Measurements from ENCODE around the gene INTS6.

The INTS6 gene

GRCh38 chr13:51457086-51457815 lies 4.4 kb upstream of the INTS6 start:
- Histone ChIP-seq H3K9ac (no peak overlapping the region), H3K4me1 (peaks cover 12 to 22% (median 15%) of the 10 kb centered on the region in 10 experiments), H4K20me1 (no peaks in the 10 kb centered on the region), H3K27me3 (no peaks in the 10 kb centered on the region), H3K9me3 (replicated peaks in 1 of 11) (peaks cover 12 to 31% (median 21%) of the 10 kb centered on the region in 11 experiments), H3K4me2 (no peak overlapping the region), H3K4me3 (no peak overlapping the region), H3K27ac (no peak overlapping the region), H3K36me3 (peaks cover 18 to 35% (median 23%) of the 10 kb centered on the region in 11 experiments)
- TF ChIP-seq Cebpa-rat (IDR thresholded peaks at IDR 0.05) = no peak

DNA sequence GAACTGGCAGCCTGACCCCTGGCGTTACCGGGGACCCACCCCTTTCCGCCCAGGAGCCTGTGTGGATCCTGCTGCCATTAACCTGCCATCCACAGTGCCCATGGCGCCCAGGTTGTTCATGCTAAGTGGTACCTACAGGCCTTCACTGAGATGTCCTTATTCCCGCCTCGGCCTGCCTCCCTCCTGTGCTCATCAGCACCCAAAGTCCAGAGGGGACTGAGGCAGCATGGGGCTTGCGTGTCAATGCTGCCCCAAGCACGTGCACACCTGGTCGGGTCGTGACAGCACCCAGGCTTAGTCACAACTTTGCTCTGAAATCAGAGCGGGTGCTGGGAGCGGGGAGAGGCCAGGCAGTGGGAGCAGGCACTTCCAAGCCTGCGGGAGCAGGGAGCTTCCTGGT lies 3.7 kb upstream of the INTS6 start:
- H3K4me2 ChIP-seq = no peak overlapping the region
- no peak overlapping the region for H3K27ac ChIP-seq
- H3K9me3 ChIP-seq (replicated peaks in 1 of 11) = peaks cover 12 to 31% (median 21%) of the 10 kb centered on the region in 11 experiments
- H3K9ac ChIP-seq = no peak overlapping the region
- H4K20me1 ChIP-seq = no peaks in the 10 kb centered on the region
- no peak overlapping the region for H3K4me3 ChIP-seq
- no peak for TF ChIP-seq Cebpa-rat (IDR thresholded peaks at IDR 0.05)
- peaks cover 12 to 22% (median 15%) of the 10 kb centered on the region in 10 experiments for H3K4me1 ChIP-seq
- peaks cover 18 to 35% (median 23%) of the 10 kb centered on the region in 11 experiments for H3K36me3 ChIP-seq
- no peaks in the 10 kb centered on the region for H3K27me3 ChIP-seq

- Histone ChIP-seq H3K36me3 (peaks cover 23 to 37% (median 30%) of the 10 kb centered on the region in 11 experiments), H3K4me1 (peaks cover 18 to 29% (median 21%) of the 10 kb centered on the region in 10 experiments), H3K9ac (no peak overlapping the region), H3K4me3 (peak overlapping the region in 3 of 10 experiments; percentile 2 to 79 (median 7); a peak in 2 of 20 replicates), H3K9me3 (replicated peaks in 1 of 11) (peaks cover 12 to 27% (median 21%) of the 10 kb centered on the region in 11 experiments), H4K20me1 (peaks cover 0 to 7% (median 0%) of the 10 kb centered on the region in 11 experiments; a peak in 1 of 22 replicates), H3K27ac (no peak overlapping the region), H3K4me2 (peak overlapping the region in 5 of 11 experiments; percentile 82 to 96 (median 91); a peak in 10 of 22 replicates), H3K27me3 (no peaks in the 10 kb centered on the region)
- no peak for TF ChIP-seq Cebpa-rat (IDR thresholded peaks at IDR 0.05)
Measured at GRCh38 chr13:51455532-51455931, 2.7 kb upstream of the INTS6 start.

DNA sequence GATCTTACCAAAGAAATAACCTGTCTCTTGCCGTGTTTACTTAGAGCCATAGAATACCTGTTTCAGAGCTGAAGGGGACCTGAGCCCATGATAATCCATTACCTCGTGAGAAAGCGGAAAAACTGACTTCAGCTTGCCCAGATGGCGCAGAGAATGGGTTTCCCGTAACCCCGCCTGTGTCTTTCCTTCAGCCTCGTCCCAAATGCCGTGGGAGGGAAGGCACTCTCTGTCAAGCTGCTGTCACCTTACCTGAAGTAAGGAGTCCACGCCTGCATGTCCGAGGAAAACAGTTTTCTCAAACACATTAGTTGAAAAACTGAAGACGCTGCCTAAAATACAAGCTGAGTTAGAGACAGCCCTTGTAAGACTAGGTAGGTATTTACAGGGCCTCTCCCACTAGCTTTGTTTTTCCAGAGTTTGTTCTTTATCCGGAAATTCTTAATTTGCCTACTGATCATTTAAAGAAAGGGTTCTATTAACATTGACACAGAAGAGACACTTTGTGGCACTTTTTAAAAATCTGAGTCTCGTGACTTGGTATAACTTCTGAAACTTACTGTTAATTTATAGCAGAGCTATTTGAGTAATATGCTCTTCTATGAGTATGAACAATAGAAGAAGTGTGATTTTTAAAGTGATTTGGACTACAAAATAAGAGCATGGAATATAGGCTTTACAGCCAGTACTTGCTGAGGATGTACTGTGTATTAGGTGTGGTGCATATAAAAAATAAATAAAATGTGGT lies 1.3 kb upstream of the INTS6 start:
- peaks cover 0 to 10% (median 0%) of the 10 kb centered on the region in 11 experiments; a peak in 1 of 22 replicates for H4K20me1 ChIP-seq
- H3K4me3 ChIP-seq = peak overlapping the region; percentile 65 to 90 (median 74)
- peak overlapping the region; percentile 97 to 100 (median 99) for H3K27ac ChIP-seq
- peaks cover 22 to 43% (median 34%) of the 10 kb centered on the region in 10 experiments for H3K4me1 ChIP-seq
- H3K27me3 ChIP-seq = no peaks in the 10 kb centered on the region
- H3K9me3 ChIP-seq (replicated peaks in 1 of 11) = peaks cover 12 to 25% (median 21%) of the 10 kb centered on the region in 11 experiments
- H3K9ac ChIP-seq = peak overlapping the region; percentile 97 to 100 (median 99)
- H3K36me3 ChIP-seq = peaks cover 33 to 47% (median 41%) of the 10 kb centered on the region in 11 experiments
- H3K4me2 ChIP-seq = peak overlapping the region; percentile 79 to 97 (median 91)
- TF ChIP-seq Cebpa-rat (IDR thresholded peaks at IDR 0.05) = no peak

GRCh38 chr13:51453207-51453958 lies 547 bp upstream of the INTS6 start:
- H3K27ac ChIP-seq = peak overlapping the region; percentile 97 to 100 (median 99)
- peaks cover 22 to 48% (median 36%) of the 10 kb centered on the region in 10 experiments for H3K4me1 ChIP-seq
- peaks cover 0 to 10% (median 0%) of the 10 kb centered on the region in 11 experiments; a peak in 1 of 22 replicates for H4K20me1 ChIP-seq
- TF ChIP-seq Cebpa-rat (IDR thresholded peaks at IDR 0.05) = no peak
- peaks cover 12 to 25% (median 21%) of the 10 kb centered on the region in 11 experiments for H3K9me3 ChIP-seq (replicated peaks in 1 of 11)
- peaks cover 36 to 54% (median 44%) of the 10 kb centered on the region in 11 experiments for H3K36me3 ChIP-seq
- peak overlapping the region; percentile 79 to 97 (median 91) for H3K4me2 ChIP-seq
- peak overlapping the region; percentile 97 to 100 (median 99) for H3K9ac ChIP-seq
- peak overlapping the region; percentile 65 to 90 (median 74) for H3K4me3 ChIP-seq
- no peaks in the 10 kb centered on the region for H3K27me3 ChIP-seq

- peak overlapping the region; percentile 90 to 98 (median 92) for H3K4me3 ChIP-seq
- no peak for TF ChIP-seq Cebpa-rat (IDR thresholded peaks at IDR 0.05)
- H3K4me1 ChIP-seq = peaks cover 22 to 43% (median 36%) of the 10 kb centered on the region in 10 experiments
- peaks cover 0 to 12% (median 0%) of the 10 kb centered on the region in 11 experiments; a peak in 5 of 22 replicates for H4K20me1 ChIP-seq
- peaks cover 37 to 66% (median 50%) of the 10 kb centered on the region in 11 experiments for H3K36me3 ChIP-seq
- H3K4me2 ChIP-seq = peak overlapping the region; percentile 75 to 97 (median 91)
- H3K27ac ChIP-seq = peak overlapping the region; percentile 98 to 99 (median 99)
- no peaks in the 10 kb centered on the region for H3K27me3 ChIP-seq
- peak overlapping the region; percentile 99 to 100 (median 99) for H3K9ac ChIP-seq
- peaks cover 12 to 19% (median 17%) of the 10 kb centered on the region in 11 experiments for H3K9me3 ChIP-seq (replicated peaks in 1 of 11)
Measured at GRCh38 chr13:51451467-51452360, 1.1 kb downstream of the INTS6 start.

- peak overlapping the region; percentile 75 to 97 (median 91) for H3K4me2 ChIP-seq
- peaks cover 0 to 12% (median 0%) of the 10 kb centered on the region in 11 experiments; a peak in 5 of 22 replicates for H4K20me1 ChIP-seq
- H3K27me3 ChIP-seq = no peaks in the 10 kb centered on the region
- peak overlapping the region; percentile 90 to 98 (median 92) for H3K4me3 ChIP-seq
- H3K36me3 ChIP-seq = peaks cover 31 to 66% (median 50%) of the 10 kb centered on the region in 11 experiments
- peaks cover 6 to 13% (median 11%) of the 10 kb centered on the region in 11 experiments for H3K9me3 ChIP-seq (replicated peaks in 1 of 11)
- TF ChIP-seq Cebpa-rat (IDR thresholded peaks at IDR 0.05) = no peak
- H3K27ac ChIP-seq = peak overlapping the region; percentile 98 to 99 (median 99)
- peaks cover 22 to 43% (median 36%) of the 10 kb centered on the region in 10 experiments for H3K4me1 ChIP-seq
- H3K9ac ChIP-seq = peak overlapping the region; percentile 99 to 100 (median 99)
Measured at GRCh38 chr13:51451134-51451466, 1.7 kb downstream of the INTS6 start.

Data from BLaER1 treated with 17β-estradiol and CSF1 and Interleukin-3, amounts not matched to agents 10 nM and 100 nM (cell line).